ENCODE measurements around the gene CCDC192.

GRCh38 chr5:127961006-127961762 is 258.0 kb downstream of the CCDC192 start:
- no peak for TF ChIP-seq CTCF (IDR thresholded peaks at IDR 0.05 in 2 of 3, conservative IDR thresholded peaks at IDR 0.05 in 1 of 3; ENCODE audit: control insufficient read depth in 2 of 3, extremely low read depth in 1 of 3, insufficient read depth in 1 of 3, low read depth in 3 of 3, low read length in 3 of 3)
- no peak for TF ChIP-seq EZH2 (IDR thresholded peaks at IDR 0.05; ENCODE audit: borderline replicate concordance, control insufficient read depth, low read depth, low read length)
- no peak for TF ChIP-seq SIN3A (IDR thresholded peaks at IDR 0.05; ENCODE audit: low read depth, low read length)
- TF ChIP-seq MXI1 (IDR thresholded peaks at IDR 0.05; ENCODE audit: low read depth, low read length), result no peak
- no peak for TF ChIP-seq KDM1A (IDR thresholded peaks at IDR 0.05; ENCODE audit: borderline replicate concordance)
- TF ChIP-seq ZZZ3 (IDR thresholded peaks at IDR 0.05; ENCODE audit: control insufficient read depth, insufficient read length, low read depth), result no peak
- no peak for TF ChIP-seq NR2C2 (IDR thresholded peaks at IDR 0.05; ENCODE audit: borderline replicate concordance, control insufficient read depth, insufficient read length, low read depth)
- TF ChIP-seq POLR2AphosphoS5 (IDR thresholded peaks at IDR 0.05; ENCODE audit: low read length), result no peak
- no peak for TF ChIP-seq REST (IDR thresholded peaks at IDR 0.05; ENCODE audit: low read depth, low read length)
- no peak for TF ChIP-seq FOXM1 (IDR thresholded peaks at IDR 0.05; ENCODE audit: low read depth, low read length)
- no peak for TF ChIP-seq JUND (IDR thresholded peaks at IDR 0.05; ENCODE audit: low read depth, low read length)
- TF ChIP-seq SREBF2 (IDR thresholded peaks at IDR 0.05; ENCODE audit: low read length), result no peak

Measured in GM12878 (cell line).